Spleen (tissue), 7 donors: ENCODE results near the gene ZSCAN5C.

ENCODE experiments used
- CTCF ChIP-seq, 11 experiments: fragments of 200-600 bp in 7 of 11; fragments of 450-650 bp in 4 of 11; sonication (generic) in 4 of 11; IDR thresholded peaks in 8 of 11; conservative IDR thresholded peaks in 3 of 11; 1 replicate in 7 of 11; 2 replicates in 4 of 11; pipeline versions ENCODE4 v1.4.0 to v1.8.0; 2016 to 2021; ENCODE audit warnings: antibody characterized with exemption in 11 of 11, inconsistent platforms in 4 of 11, mild to moderate bottlenecking in 1 of 11
- POLR2A ChIP-seq, 3 donors: fragments of 450-650 bp; IDR thresholded peaks; one replicate each; pipeline ENCODE4 v1.5.1; 2017; ENCODE audit warnings: antibody characterized with exemption in 3 of 3, mild to moderate bottlenecking in 1 of 3
- donor health status: DM: no; HTN: no; CAD: no; lungs with moderate emphysema.
- donor health status: DM: no; HTN: no; CAD: no.
- donor health status: DM: no; HTN: no; CAD: no.

- TF ChIP-seq CTCF (IDR thresholded peaks at IDR 0.05 in 8 of 11, conservative IDR thresholded peaks at IDR 0.05 in 3 of 11): no peak
- no peak for TF ChIP-seq POLR2A (IDR thresholded peaks at IDR 0.05)
These were observed 11.0 kb upstream of the ZSCAN5C start for GRCh38 chr19:56191115-56191514.
